ENCODE results near the gene AGPAT4. TPM values are rescaled to one million over a fixed set of nuclear protein-coding genes. Genes with fewer than 3 reads are reported as not detected.
A peak's percentile ranks its signal among the peaks of the same experiment; 100 is the strongest.

AGPAT4 gene
- total and polyA plus RNA-seq, 5 donors = 1.5 to 5.1 (median 3.1) TPM

DNA sequence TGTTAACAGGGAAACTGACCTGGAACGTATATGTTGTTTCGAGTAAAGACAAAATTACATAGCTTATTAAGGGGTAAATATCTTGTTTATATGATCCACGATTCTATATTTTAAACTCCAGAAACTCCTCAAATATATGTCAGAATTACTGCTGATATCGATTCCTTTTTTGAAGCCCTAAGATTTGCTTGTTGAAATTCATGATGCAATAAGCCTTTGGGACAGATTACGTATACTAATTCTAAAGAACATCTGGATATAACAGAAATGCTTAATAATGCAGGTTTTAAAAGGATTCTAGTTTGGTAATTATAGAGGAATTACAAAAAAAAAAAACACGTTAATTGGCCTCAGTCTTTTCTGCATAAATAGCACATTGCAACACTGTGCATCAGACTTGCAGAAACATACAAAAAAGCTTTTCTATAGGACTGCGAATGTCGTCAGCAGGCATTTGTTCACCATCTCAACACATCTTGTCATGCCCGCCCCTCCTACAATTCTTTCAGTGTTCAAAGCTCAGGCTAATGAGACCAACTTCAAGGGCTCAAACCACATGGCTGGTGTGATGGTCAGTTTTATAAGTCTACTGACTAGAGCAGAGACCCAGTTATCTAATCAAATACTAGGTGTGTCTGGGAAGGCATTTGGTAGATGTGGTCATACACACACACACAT, 74.9 kb downstream of the AGPAT4 start:
- no peak overlapping the region for H3K4me3 ChIP-seq (ENCODE audit: low read length)
- DNase-seq (no peak), ATAC-seq (no peak)
- H3K27ac ChIP-seq (ENCODE audit: low read length) = no peak overlapping the region
- intact Hi-C loops (cut with DNase I) = no loop called here
- peaks cover 3% of the 10 kb centered on the region for H3K4me1 ChIP-seq (ENCODE audit: control insufficient read depth, insufficient read depth, low read length)
- no peaks in the 10 kb centered on the region for H3K27me3 ChIP-seq (ENCODE audit: control insufficient read depth, insufficient read depth)
- no peaks in the 10 kb centered on the region for H3K9me3 ChIP-seq (ENCODE audit: control insufficient read depth, low read length)
- WGBS = 89% methylated on average over 9 of the region's 9 CpGs

GRCh38 chr6:161198176-161198575, 75.7 kb downstream of the AGPAT4 start:
- ATAC-seq = no peak
- 57% methylated on average over 4 of the region's 4 CpGs for WGBS
- DNase-seq = no peak
- Histone ChIP-seq H3K27me3 (ENCODE audit: control insufficient read depth, insufficient read depth) (no peaks in the 10 kb centered on the region), H3K4me3 (ENCODE audit: low read length) (no peak overlapping the region), H3K27ac (ENCODE audit: low read length) (no peak overlapping the region), H3K4me1 (ENCODE audit: control insufficient read depth, insufficient read depth, low read length) (peaks cover 3% of the 10 kb centered on the region), H3K9me3 (ENCODE audit: control insufficient read depth, low read length) (no peaks in the 10 kb centered on the region)
- intact Hi-C loops (cut with DNase I) = no loop called here

DNA sequence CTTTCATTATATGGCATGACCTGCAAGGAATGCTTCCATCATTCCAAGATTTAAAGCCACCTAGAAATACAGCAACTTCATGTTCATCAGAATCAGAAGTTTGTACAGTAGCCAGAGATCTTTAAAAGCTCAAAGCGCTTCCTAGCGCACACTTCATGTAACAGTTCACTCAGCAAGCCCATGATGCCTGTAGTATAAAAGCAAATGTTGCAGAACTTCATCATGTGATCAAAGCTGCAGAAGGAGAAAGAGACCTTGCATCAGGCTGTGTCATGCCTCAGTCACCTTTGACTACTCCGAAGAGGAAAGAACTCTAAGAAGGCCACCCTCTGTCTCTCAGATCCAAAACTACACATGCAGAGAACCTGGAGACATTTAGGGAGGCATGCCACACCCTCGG, 78.5 kb downstream of the AGPAT4 start:
- Histone ChIP-seq H3K27ac (ENCODE audit: low read length) (no peak overlapping the region), H3K4me3 (ENCODE audit: low read length) (no peak overlapping the region), H3K27me3 (ENCODE audit: control insufficient read depth, insufficient read depth) (no peaks in the 10 kb centered on the region), H3K4me1 (ENCODE audit: control insufficient read depth, insufficient read depth, low read length) (peaks cover 3% of the 10 kb centered on the region), H3K9me3 (ENCODE audit: control insufficient read depth, low read length) (no peaks in the 10 kb centered on the region)
- WGBS = 89% methylated on average over 4 of the region's 4 CpGs
- intact Hi-C loops (cut with DNase I) = no loop called here
- ATAC-seq (no peak), DNase-seq (no peak)

- ATAC-seq = no peak
- intact Hi-C loops (cut with DNase I) = no loop called here
- 95% methylated on average over 4 of the region's 4 CpGs for WGBS
- DNase-seq = no peak
- Histone ChIP-seq H3K9me3 (ENCODE audit: control insufficient read depth, low read length) (no peaks in the 10 kb centered on the region), H3K27ac (ENCODE audit: low read length) (no peak overlapping the region), H3K4me3 (ENCODE audit: low read length) (no peak overlapping the region), H3K4me1 (ENCODE audit: control insufficient read depth, insufficient read depth, low read length) (peaks cover 3% of the 10 kb centered on the region), H3K27me3 (ENCODE audit: control insufficient read depth, insufficient read depth) (no peaks in the 10 kb centered on the region)
Observed at GRCh38 chr6:161194374-161194773, 79.5 kb downstream of the AGPAT4 start.

DNA sequence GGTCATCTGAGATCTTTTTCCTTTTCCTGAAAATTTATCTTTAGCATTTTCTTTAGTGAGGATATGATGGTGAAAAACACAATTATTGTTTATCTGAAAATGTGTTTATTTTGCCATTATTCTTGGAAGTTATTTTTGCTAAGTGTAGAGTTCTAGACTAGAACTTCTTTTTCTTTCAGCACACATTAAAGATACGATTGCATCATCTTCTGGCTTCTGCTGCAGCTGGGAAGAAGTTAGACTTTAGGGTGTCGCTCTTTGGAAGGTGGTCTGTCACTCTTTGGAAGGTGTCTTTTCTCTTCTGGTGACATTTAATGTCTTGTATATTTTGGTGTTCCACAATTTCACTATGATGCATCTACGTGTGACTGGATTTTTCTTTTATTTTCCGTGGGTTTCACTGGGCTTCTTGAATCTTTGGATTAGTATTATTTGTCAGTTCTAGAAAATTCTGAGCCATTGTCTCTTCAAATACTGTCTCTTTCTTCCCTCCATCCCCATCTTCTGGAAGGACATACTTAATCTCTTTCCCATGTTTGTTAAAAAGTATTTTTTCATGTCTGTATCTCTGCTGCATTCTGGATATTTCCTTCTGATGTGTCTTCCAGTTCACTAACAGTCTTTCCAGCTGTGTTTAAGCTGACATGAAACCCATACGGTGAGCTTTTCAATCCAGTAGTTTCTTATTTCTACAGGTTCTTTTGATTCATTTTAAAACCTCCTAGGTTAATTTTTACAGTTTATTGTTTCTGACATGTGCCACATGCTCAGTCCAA, 81.0 kb downstream of the AGPAT4 start:
- DNase-seq = no peak
- Histone ChIP-seq H3K9me3 (ENCODE audit: control insufficient read depth, low read length) (no peaks in the 10 kb centered on the region), H3K27me3 (ENCODE audit: control insufficient read depth, insufficient read depth) (no peaks in the 10 kb centered on the region), H3K4me3 (ENCODE audit: low read length) (no peak overlapping the region), H3K4me1 (ENCODE audit: control insufficient read depth, insufficient read depth, low read length) (peaks cover 3% of the 10 kb centered on the region), H3K27ac (ENCODE audit: low read length) (no peak overlapping the region)
- intact Hi-C loops (cut with DNase I) = no loop called here
- 97% methylated on average over 5 of the region's 5 CpGs for WGBS
- ATAC-seq = no peak

GRCh38 chr6:161191671-161192070, 82.2 kb downstream of the AGPAT4 start:
- DNase-seq (no peak), ATAC-seq (no peak)
- no peaks in the 10 kb centered on the region for H3K9me3 ChIP-seq (ENCODE audit: control insufficient read depth, low read length)
- peaks cover 3% of the 10 kb centered on the region for H3K4me1 ChIP-seq (ENCODE audit: control insufficient read depth, insufficient read depth, low read length)
- no peaks in the 10 kb centered on the region for H3K27me3 ChIP-seq (ENCODE audit: control insufficient read depth, insufficient read depth)
- no peak overlapping the region for H3K4me3 ChIP-seq (ENCODE audit: low read length)
- intact Hi-C loops (cut with DNase I) = no loop called here
- no peak overlapping the region for H3K27ac ChIP-seq (ENCODE audit: low read length)

- DNase-seq (no peak), ATAC-seq (no peak)
- Histone ChIP-seq H3K4me1 (ENCODE audit: control insufficient read depth, insufficient read depth, low read length) (peaks cover 3% of the 10 kb centered on the region), H3K27ac (ENCODE audit: low read length) (no peak overlapping the region), H3K9me3 (ENCODE audit: control insufficient read depth, low read length) (no peaks in the 10 kb centered on the region), H3K4me3 (ENCODE audit: low read length) (no peak overlapping the region), H3K27me3 (ENCODE audit: control insufficient read depth, insufficient read depth) (no peaks in the 10 kb centered on the region)
- WGBS = 85% methylated on average over 2 of the region's 2 CpGs
- intact Hi-C loops (cut with DNase I) = no loop called here
Observed at GRCh38 chr6:161191007-161191406, 82.9 kb downstream of the AGPAT4 start.

- H3K4me1 ChIP-seq (ENCODE audit: control insufficient read depth, insufficient read depth, low read length) = no peaks in the 10 kb centered on the region
- no peaks in the 10 kb centered on the region for H3K9me3 ChIP-seq (ENCODE audit: control insufficient read depth, low read length)
- no peak for ATAC-seq
- intact Hi-C loops (cut with DNase I) = no loop called here
- no peak overlapping the region for H3K27ac ChIP-seq (ENCODE audit: low read length)
- no peaks in the 10 kb centered on the region for H3K27me3 ChIP-seq (ENCODE audit: control insufficient read depth, insufficient read depth)
- no peak for DNase-seq
- H3K4me3 ChIP-seq (ENCODE audit: low read length) = no peak overlapping the region
- WGBS = 82% methylated on average over 4 of the region's 4 CpGs
Observed at GRCh38 chr6:161189891-161190290, 84.0 kb downstream of the AGPAT4 start.

GRCh38 chr6:161188547-161189465, 85.1 kb downstream of the AGPAT4 start:
- WGBS = 95% methylated on average over 19 of the region's 19 CpGs
- Histone ChIP-seq H3K9me3 (ENCODE audit: control insufficient read depth, low read length) (no peaks in the 10 kb centered on the region), H3K4me3 (ENCODE audit: low read length) (no peak overlapping the region), H3K27ac (ENCODE audit: low read length) (no peak overlapping the region), H3K27me3 (ENCODE audit: control insufficient read depth, insufficient read depth) (no peaks in the 10 kb centered on the region), H3K4me1 (ENCODE audit: control insufficient read depth, insufficient read depth, low read length) (no peaks in the 10 kb centered on the region)
- intact Hi-C loops (cut with DNase I) = no loop called here
- ATAC-seq (no peak), DNase-seq (no peak)

- ATAC-seq (peak in 1 of 2 donors; percentile 31), DNase-seq (no peak)
- H3K27me3 ChIP-seq (ENCODE audit: control insufficient read depth, insufficient read depth) = no peaks in the 10 kb centered on the region
- H3K4me1 ChIP-seq (ENCODE audit: control insufficient read depth, insufficient read depth, low read length) = no peaks in the 10 kb centered on the region
- no peak overlapping the region for H3K27ac ChIP-seq (ENCODE audit: low read length)
- no peak overlapping the region for H3K4me3 ChIP-seq (ENCODE audit: low read length)
- intact Hi-C loops (cut with DNase I) = no loop called here
- WGBS = 82% methylated on average over 17 of the region's 17 CpGs
- H3K9me3 ChIP-seq (ENCODE audit: control insufficient read depth, low read length) = no peaks in the 10 kb centered on the region
Observed at GRCh38 chr6:161186173-161186769, 87.6 kb downstream of the AGPAT4 start.
